PC-9 (cell line): ENCODE measurements around the gene ANKRD11.

Experiments used
- EZH2 ChIP-seq: fragments of 200-600 bp; sonication (generic); IDR thresholded peaks from 2 replicates; pipeline ENCODE4 v1.8.0; 2017; ENCODE audit warnings: antibody characterized with exemption, low read depth
- TF ChIP-seq, protein P1 (sequence below): fragments of 200-600 bp; sonication (generic); conservative IDR thresholded peaks from 2 replicates; pipeline ENCODE4 v1.6.1; 2017; ENCODE audit warnings: mixed run types, antibody characterized with exemption, mild to moderate bottlenecking, moderate library complexity

DNA sequence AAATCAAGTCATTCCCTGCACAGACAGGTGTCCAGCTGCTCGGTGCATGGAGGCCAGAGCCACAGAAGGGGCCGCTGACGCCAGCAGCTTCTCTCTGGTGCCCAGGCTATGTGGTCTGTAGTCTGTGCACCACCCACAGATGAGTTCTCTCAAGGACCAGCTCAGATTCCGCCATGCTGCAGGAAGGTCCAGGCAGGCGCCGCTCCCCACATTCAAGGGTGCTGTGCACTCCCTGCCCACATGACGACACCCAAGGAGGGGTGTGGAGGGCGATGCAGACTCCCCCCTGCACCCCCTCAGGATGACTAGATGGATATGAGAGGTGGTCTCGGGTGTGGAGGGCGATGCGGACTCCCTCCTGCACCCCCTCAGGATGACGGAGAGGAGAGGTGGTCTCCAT is 119.0 kb downstream of the ANKRD11 start:
- TF ChIP-seq, protein P1, sequence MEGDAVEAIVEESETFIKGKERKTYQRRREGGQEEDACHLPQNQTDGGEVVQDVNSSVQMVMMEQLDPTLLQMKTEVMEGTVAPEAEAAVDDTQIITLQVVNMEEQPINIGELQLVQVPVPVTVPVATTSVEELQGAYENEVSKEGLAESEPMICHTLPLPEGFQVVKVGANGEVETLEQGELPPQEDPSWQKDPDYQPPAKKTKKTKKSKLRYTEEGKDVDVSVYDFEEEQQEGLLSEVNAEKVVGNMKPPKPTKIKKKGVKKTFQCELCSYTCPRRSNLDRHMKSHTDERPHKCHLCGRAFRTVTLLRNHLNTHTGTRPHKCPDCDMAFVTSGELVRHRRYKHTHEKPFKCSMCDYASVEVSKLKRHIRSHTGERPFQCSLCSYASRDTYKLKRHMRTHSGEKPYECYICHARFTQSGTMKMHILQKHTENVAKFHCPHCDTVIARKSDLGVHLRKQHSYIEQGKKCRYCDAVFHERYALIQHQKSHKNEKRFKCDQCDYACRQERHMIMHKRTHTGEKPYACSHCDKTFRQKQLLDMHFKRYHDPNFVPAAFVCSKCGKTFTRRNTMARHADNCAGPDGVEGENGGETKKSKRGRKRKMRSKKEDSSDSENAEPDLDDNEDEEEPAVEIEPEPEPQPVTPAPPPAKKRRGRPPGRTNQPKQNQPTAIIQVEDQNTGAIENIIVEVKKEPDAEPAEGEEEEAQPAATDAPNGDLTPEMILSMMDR: no peak
- TF ChIP-seq EZH2: no peak
